ENCODE results near the gene ATP5F1C.
A peak's percentile ranks its signal among the peaks of the same experiment; 100 is the strongest.
"Not testable (repeated sequence)": the region's sequence is repeated elsewhere in the genome, so short reads cannot be mapped to it uniquely, and the experiment has no call there.

Gene ATP5F1C

DNA sequence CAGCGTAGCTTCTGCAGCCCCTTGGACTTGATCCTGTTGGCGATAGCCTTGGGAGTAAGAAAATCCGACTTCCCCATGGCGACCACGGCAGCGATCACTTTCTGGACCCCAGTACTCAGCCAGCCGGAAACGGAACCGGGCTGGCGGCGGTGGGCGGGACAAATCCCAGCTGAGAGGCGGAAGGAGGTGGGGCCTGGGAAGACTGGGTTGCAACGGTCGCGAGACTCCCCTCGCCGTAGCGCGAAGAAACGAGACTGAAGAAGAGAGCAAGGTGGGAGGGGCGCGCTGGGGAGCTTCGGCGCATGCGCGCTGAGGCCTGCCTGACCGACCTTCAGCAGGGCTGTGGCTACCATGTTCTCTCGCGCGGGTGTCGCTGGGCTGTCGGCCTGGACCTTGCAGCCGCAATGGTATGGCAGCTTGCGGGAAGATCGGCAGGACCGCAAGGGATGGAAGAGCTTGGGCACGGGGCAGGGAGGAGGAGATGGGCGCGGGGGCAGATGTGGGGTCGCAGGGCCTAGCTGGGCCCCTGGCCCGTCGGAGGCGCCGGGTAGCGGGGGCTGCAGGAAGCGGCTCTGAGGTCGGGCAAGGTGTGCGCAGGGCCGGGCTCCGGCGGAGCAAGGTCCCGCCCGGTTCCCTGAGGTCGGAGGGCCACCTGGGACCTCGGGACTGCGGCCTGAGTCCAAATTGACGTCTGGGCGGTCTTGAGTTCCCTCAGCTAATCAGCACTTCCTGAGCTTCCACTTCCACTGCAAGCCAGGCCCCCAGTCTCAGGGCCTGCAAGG, at the start of gene ATP5F1C, which contains the start of gene KIN:
Gene ATP5F1C (plus strand): TSS at position 321 of the 782 bp plus-strand sequence. CDS start 31 bp downstream, at position 352.
Gene KIN (minus strand): TSS at position 137 of the 782 bp plus-strand sequence. CDS start 60 bp downstream, at position 77.
- DNase-seq, result peak; percentile 97 to 98

- no peak for DNase-seq
Observed at GRCh38 chr10:7738536-7739407, 49.2 kb upstream of the ATP5F1C start.

- no peak for DNase-seq
Observed at GRCh38 chr10:7744307-7744706, 43.7 kb upstream of the ATP5F1C start.

DNA sequence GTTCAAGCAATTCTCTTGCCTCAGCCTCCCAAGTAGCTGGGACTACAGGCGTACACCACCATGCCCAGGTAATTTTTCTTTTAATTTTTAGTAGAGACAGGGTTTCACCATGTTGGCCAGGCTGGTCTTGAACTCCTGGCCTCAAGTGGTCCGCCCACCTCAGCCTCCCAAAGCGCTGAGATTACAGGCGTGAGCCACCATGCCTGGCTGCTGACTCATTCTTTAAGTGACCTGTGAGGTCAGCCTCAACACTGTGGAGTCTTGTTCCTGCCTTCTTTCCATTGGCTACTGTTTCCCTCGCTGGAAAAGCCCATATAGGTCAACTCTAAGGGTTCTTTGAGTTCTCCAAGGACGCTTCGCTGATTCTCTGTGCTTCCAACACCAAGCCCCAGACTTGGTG, 39.3 kb upstream of the ATP5F1C start:
- not testable (repeated sequence) for DNase-seq

DNA sequence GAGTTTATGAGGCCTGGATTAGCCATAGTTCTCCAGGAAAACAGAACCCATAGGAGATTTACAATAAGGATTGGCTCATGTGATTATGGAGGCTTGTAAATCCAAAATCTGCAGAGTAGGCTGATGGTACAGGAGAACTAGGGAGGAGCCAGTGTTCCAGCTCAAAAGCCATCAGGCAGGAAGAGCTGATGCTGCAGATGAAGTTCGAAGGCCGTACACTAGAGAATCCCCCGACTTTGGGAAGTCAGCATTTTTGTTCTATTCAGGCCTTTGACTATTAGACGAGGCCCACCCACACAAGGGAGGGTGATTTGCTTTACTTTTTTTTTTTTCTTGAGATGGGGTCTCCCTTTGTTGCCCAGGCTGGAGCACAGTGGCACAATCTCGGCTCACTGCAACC, 37.8 kb upstream of the ATP5F1C start:
- no peak for DNase-seq

DNA sequence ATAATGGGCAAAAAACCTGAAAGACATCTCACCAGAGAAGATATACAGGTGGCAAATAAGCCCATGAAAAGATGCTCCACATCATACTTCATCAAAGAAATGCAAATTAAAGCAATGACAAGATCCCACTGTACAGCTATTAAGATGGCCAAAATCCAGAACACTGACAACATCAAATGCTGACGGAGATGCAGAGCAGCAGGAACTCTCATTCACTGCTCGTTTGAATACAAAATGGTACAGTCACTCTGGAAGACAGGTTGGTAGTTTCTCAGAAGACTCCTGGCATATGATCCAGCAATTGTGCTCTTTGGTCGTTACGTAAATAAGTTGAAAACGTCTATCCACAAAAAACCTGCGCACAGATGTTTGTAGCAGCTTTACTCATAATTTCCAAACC, 35.7 kb upstream of the ATP5F1C start:
- no peak for DNase-seq

GRCh38 chr10:7755103-7755502, 32.9 kb upstream of the ATP5F1C start:
- DNase-seq, result no peak

- DNase-seq, result peak in 1 of 2 donors; percentile 5
Observed at GRCh38 chr10:7756360-7756992, 31.5 kb upstream of the ATP5F1C start.

GRCh38 chr10:7763929-7764328, 24.0 kb upstream of the ATP5F1C start:
- DNase-seq, result no peak

DNA sequence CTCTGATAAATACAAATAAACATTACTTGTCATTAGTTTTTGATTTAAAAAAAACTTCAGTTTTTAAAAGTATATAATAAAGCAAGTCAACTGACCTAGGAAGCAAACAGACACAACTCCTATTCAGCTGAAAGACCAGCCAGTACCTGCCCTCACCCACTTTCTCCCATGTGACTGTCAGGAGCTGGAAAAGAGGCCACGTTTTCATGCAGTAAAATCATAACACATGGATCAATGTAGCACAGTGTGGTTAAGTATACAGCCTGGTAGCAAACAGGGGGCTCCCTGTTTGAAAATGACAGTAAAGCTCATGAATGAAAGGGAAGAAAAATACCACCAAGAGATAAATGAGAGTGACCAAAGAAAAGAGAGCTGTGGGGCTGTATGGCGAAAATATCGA, 21.7 kb upstream of the ATP5F1C start:
- DNase-seq, result no peak

- DNase-seq, result no peak
Observed at GRCh38 chr10:7767209-7767608, 20.8 kb upstream of the ATP5F1C start.

DNA sequence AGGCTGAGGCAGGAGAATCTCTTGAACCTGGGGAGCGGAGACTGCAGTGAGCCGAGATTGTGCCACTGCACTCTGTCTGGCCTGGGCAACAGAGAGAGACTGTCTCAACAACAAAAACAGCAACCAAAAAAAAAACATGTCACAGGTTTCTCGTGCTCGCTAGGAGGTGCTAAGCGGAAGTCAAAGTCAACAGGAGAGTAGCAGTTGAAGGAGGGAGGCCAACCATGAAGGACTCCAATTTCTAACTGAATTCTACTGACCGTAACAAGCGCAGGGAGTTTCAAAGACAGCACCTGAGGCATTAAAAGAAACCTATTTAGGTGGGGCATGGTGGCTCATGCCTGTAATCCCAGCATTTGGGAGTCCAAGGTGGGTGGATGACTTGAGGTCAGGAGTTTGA, 19.6 kb upstream of the ATP5F1C start:
- DNase-seq, result no peak

GRCh38 chr10:7773845-7774801, 13.9 kb upstream of the ATP5F1C start:
- no peak for DNase-seq

- DNase-seq, result no peak
Observed at GRCh38 chr10:7776777-7777176, 11.2 kb upstream of the ATP5F1C start.

GRCh38 chr10:7782194-7782593, 5.8 kb upstream of the ATP5F1C start:
- not testable (repeated sequence) for DNase-seq

DNA sequence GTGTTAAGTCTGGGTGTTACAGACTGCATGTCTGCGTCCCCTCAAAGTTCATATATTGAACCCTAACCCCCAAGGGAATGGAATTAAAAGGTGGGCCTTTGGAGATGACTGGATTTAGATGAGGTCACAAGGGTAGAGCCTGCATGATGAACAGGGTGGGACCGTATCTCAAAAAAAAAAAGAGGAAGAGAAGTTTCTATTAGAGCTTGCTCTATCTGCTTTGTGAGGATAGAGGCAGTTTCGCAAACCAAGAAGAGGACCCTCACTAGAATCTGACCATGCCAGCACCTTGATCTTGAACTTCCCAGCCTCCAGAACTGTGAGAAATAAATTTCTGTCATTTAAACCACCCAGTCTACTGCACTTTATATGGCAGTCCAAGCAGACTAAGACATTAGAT, 1.5 kb upstream of the ATP5F1C start:
- no peak for DNase-seq

DNA sequence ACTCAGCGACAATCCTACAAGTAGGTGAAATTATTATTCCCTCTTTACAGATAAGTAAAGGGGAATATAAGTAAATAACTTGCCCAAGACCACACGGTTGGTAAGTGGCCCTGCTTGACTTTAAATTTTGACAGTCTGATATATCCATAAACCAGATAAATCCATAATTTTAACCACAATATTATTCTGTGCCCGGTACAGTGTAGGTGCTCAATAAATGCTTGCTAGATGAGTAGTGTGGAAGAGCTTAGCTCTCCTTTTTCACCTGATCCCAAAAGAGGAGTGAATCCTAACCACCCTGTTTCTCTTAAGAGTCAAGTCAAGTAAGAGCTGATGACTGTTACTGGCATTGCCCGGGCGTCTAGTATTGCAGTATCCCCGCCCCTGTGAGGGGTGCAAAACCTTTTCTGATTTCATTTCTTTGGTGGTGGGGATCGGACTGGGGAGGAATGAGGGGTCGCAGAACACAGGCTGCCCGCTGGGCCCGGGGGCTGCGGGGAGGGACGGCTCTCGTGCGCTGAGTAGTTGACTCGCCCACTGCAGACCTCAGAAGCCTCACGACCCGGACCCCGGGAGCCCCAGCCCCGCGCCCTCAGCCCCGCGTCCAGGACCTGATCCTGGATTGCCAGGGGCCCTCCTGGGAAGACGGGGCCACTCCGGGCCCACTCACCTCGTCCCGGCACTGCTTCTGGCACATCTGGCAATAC, 674 bp upstream of the ATP5F1C start:
- DNase-seq, result peak in 1 of 2 donors; percentile 10

DNA sequence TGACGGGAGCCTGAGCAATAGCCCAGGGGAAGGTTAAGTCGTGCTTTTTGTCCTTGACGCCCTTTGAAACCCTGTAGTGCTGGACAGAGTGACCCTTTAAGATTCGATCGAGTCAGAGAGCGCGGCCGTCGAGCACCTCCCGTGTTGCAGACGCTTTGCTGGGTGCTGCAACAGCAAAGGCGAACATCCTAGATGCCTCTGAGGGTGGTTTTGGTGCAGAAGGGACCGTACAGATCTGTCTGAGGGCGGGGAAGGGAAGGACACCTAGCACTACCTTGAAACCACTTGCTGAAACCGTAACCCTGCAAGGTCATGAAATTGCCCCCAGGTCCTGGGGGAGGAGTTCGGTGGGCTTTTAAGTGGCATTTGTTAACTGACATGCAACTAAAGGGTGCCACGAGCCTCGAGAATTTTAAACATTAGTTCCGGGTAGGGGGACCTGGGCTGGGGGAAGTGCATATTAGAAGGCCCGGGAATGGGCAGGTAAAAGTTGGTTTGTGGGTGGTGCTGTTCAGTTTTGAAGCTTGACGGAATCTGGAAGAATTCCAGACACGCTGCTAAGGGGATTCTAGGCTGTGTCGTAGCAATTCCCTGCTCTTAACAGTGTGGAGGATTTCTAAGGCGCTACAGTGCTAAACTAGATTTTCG, 786 bp downstream of the ATP5F1C start:
- peak; percentile 17 to 29 for DNase-seq

DNA sequence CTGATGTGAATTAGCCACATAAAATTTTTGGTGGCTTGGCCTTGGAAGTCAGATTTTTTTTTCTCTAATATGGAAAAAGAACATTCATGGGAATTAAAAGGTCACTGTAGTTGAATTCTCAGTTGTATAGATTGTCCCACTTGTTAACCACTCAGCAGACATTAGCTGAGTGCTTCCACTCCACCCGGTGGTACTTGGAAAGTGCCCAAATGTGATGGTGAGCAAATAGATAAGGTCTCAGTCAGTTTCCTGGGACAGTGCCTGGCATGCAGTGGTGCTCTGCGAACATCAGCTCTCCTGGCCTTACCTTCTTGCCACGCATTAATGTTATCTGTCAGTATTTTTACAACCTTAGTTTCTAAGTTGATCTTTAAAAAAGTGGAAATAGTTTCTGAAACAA, 1.4 kb downstream of the ATP5F1C start:
- DNase-seq, result no peak

- no peak for DNase-seq
Observed at GRCh38 chr10:7792541-7792940, 4.6 kb downstream of the ATP5F1C start.
